Mesothelial cell of epicardium (in vitro differentiated cells): Measurements from ENCODE around the gene XRRA1. TPM values are rescaled to one million over a fixed set of nuclear protein-coding genes. Genes with fewer than 3 reads are reported as not detected.

ENCODE experiments used
- DNase-seq, 2 experiments: peaks; one replicate each; pipeline ENCODE4 v3.0.0; 2021; ENCODE audit warnings: low spot score in 2 of 2; ENCODE audit not compliant: unreplicated experiment in 2 of 2
- H3K27ac Mint-ChIP-seq: 2 replicates; pipeline ENCODE4 v1.8.0; 2021; ENCODE audit warnings: mixed read lengths
- H3K27me3 Mint-ChIP-seq: 2 replicates; pipeline ENCODE4 v1.8.0; 2021; ENCODE audit warnings: low read depth, mixed read lengths
- H3K36me3 Mint-ChIP-seq: 2 replicates; pipeline ENCODE4 v1.8.0; 2021; ENCODE audit warnings: mixed read lengths
- H3K4me1 Mint-ChIP-seq: 2 replicates; pipeline ENCODE4 v1.8.0; 2021; ENCODE audit warnings: mixed read lengths
- H3K4me3 Mint-ChIP-seq: 2 replicates; pipeline ENCODE4 v1.8.0; 2021; ENCODE audit warnings: mild to moderate bottlenecking, moderate library complexity, mixed read lengths
- H3K9me3 Mint-ChIP-seq: 2 replicates; pipeline ENCODE4 v1.8.0; 2021; ENCODE audit warnings: mixed read lengths
- total RNA-seq: library from RNA; stranded (reverse); gene quantifications from 3 replicates; pipeline ENCODE4 v1.2.1, GENCODE V29; 2021
- TF ChIP-seq, protein P1 (sequence below): fragments of 200-600 bp; sonication (generic); IDR thresholded peaks from one replicate; pipeline ENCODE4 v1.5.0; 2021; ENCODE audit warnings: antibody characterized with exemption; ENCODE audit not compliant: unreplicated experiment

XRRA1 gene
- total RNA-seq, 1 donor from 2014 or later: 12.8 TPM

DNA sequence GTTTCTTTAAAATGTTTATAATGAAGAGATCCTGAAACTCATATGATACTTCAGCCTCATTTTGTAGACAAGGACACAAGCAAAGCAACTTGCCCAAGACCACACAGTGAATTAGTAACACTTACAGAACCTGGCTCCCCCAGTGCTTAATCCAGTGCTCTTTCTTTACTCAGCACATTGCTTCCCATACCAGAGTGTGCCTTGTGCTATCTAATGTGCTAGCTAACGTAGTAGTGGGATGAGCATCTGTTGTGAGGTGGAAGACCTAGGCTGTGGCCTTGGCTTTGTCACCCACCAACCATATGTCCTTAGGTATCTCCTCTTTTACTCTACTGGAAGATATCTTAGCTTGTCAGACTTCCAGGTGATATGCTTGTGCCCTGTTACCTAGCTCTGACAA is 5.3 kb upstream of the XRRA1 start:
- Mint-ChIP-seq H3K27me3 (no peaks in the 10 kb centered on the region), H3K4me1 (peaks cover 27% of the 10 kb centered on the region), H3K27ac (no peak overlapping the region), H3K4me3 (no peak overlapping the region), H3K9me3 (no peaks in the 10 kb centered on the region), H3K36me3 (peaks cover 16% of the 10 kb centered on the region)
- no peak for DNase-seq
- TF ChIP-seq, protein P1, sequence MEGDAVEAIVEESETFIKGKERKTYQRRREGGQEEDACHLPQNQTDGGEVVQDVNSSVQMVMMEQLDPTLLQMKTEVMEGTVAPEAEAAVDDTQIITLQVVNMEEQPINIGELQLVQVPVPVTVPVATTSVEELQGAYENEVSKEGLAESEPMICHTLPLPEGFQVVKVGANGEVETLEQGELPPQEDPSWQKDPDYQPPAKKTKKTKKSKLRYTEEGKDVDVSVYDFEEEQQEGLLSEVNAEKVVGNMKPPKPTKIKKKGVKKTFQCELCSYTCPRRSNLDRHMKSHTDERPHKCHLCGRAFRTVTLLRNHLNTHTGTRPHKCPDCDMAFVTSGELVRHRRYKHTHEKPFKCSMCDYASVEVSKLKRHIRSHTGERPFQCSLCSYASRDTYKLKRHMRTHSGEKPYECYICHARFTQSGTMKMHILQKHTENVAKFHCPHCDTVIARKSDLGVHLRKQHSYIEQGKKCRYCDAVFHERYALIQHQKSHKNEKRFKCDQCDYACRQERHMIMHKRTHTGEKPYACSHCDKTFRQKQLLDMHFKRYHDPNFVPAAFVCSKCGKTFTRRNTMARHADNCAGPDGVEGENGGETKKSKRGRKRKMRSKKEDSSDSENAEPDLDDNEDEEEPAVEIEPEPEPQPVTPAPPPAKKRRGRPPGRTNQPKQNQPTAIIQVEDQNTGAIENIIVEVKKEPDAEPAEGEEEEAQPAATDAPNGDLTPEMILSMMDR: no peak

DNA sequence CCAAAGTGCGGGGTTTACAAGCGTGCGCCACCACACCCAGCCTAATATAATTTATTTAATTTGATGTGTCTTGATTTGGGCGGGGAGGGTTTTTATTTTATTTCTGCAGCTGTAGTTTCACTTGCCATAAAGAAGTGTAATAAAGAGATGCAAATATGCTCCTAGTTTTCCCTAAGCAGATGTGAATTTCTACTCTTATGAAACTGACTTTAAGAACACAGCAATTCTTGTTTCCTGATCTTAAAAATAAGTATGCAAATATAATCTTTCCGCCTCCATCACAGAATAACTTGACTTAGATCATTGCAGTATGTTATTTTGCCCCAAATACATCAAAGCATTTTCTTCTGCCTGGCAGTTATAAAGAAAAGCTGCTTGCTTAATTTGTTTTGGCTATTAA is 4.6 kb upstream of the XRRA1 start:
- TF ChIP-seq, protein P1: no peak
- peaks cover 16% of the 10 kb centered on the region for H3K36me3 Mint-ChIP-seq
- H3K4me3 Mint-ChIP-seq: no peak overlapping the region
- no peaks in the 10 kb centered on the region for H3K27me3 Mint-ChIP-seq
- peaks cover 29% of the 10 kb centered on the region for H3K4me1 Mint-ChIP-seq
- H3K9me3 Mint-ChIP-seq: no peaks in the 10 kb centered on the region
- DNase-seq: no peak
- H3K27ac Mint-ChIP-seq: no peak overlapping the region

DNA sequence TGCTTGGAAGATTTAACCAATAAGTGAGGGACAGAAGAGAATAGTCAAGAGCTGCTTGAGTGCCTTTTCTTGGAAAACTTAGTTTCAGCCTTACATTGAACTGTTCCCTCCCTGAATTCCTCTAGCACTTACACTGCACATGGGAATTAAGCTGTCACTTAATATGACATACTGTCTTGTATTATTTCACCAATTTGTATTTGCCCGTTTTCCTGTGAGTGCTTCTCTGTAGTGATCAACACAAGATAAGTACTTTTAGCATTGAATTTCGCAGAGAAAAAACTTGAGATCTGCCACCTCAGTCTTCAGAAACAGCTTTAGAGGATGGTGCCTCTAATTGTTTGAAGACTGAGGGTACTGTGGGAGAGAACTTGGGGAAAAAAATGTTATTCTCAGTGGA is 3.9 kb upstream of the XRRA1 start:
- DNase-seq: no peak
- H3K27ac Mint-ChIP-seq: no peak overlapping the region
- H3K4me1 Mint-ChIP-seq: peaks cover 29% of the 10 kb centered on the region
- TF ChIP-seq, protein P1: no peak
- no peaks in the 10 kb centered on the region for H3K9me3 Mint-ChIP-seq
- no peak overlapping the region for H3K4me3 Mint-ChIP-seq
- H3K27me3 Mint-ChIP-seq: no peaks in the 10 kb centered on the region
- peaks cover 16% of the 10 kb centered on the region for H3K36me3 Mint-ChIP-seq

GRCh38 chr11:74951226-74951625 is 2.3 kb upstream of the XRRA1 start:
- H3K36me3 Mint-ChIP-seq: peaks cover 16% of the 10 kb centered on the region

DNA sequence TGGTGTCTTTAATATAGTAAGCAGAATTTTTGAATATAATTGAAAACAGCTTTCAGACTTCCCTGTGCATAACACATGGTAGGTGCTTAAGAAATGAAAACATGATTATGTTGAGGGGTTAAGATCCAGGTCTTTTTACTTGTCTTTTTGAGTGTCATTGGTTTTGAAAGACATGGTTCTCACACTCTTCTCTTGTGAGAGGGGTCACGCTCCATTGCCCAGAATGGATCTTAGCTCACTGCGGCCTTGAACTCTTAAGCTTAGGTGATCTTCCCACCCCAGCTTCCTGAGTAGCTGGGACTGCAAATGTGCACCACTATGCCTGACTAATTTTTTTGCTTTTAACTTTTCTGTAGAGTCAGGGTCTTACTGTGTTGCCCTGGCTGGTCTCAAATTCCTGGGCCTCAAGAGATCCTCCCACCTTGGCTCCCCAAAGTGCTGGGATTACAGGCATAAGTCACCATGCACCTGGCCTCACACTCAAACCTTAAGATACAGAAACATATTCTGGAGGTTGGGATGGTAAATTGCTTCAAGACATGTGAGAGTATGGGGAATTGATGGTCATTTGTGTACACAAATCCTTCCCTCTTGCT is 1.6 kb upstream of the XRRA1 start:
- Mint-ChIP-seq H3K4me3 (peak overlapping the region; percentile 99), H3K27me3 (no peaks in the 10 kb centered on the region), H3K4me1 (peaks cover 29% of the 10 kb centered on the region), H3K27ac (peak overlapping the region; percentile 98), H3K9me3 (no peaks in the 10 kb centered on the region), H3K36me3 (peaks cover 16% of the 10 kb centered on the region)
- TF ChIP-seq, protein P1: no peak
- no peak for DNase-seq

More at GRCh38 chr11:74951226-74951625, 2.3 kb upstream of the XRRA1 start:
- Mint-ChIP-seq H3K27me3 (no peaks in the 10 kb centered on the region), H3K4me3 (no peak overlapping the region), H3K27ac (peak overlapping the region; percentile 60), H3K9me3 (no peaks in the 10 kb centered on the region), H3K4me1 (peaks cover 29% of the 10 kb centered on the region)
- no peak for DNase-seq
- TF ChIP-seq, protein P1: no peak

GRCh38 chr11:74949753-74950137 is 854 bp upstream of the XRRA1 start:
- Mint-ChIP-seq H3K9me3 (no peaks in the 10 kb centered on the region), H3K4me3 (peak overlapping the region; percentile 99), H3K4me1 (peaks cover 29% of the 10 kb centered on the region), H3K27ac (peak overlapping the region; percentile 98), H3K36me3 (peaks cover 9% of the 10 kb centered on the region), H3K27me3 (no peaks in the 10 kb centered on the region)
- no peak for DNase-seq
- TF ChIP-seq, protein P1: no peak
